ENCODE results near the gene RAB5IF. TPM values are rescaled to one million over a fixed set of nuclear protein-coding genes. Genes with fewer than 3 reads are reported as not detected.

The RAB5IF gene, protein sequence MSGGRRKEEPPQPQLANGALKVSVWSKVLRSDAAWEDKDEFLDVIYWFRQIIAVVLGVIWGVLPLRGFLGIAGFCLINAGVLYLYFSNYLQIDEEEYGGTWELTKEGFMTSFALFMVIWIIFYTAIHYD
- polyA plus RNA-seq (2012; ENCODE audit: insufficient read length, low read depth) = 104 TPM

DNA sequence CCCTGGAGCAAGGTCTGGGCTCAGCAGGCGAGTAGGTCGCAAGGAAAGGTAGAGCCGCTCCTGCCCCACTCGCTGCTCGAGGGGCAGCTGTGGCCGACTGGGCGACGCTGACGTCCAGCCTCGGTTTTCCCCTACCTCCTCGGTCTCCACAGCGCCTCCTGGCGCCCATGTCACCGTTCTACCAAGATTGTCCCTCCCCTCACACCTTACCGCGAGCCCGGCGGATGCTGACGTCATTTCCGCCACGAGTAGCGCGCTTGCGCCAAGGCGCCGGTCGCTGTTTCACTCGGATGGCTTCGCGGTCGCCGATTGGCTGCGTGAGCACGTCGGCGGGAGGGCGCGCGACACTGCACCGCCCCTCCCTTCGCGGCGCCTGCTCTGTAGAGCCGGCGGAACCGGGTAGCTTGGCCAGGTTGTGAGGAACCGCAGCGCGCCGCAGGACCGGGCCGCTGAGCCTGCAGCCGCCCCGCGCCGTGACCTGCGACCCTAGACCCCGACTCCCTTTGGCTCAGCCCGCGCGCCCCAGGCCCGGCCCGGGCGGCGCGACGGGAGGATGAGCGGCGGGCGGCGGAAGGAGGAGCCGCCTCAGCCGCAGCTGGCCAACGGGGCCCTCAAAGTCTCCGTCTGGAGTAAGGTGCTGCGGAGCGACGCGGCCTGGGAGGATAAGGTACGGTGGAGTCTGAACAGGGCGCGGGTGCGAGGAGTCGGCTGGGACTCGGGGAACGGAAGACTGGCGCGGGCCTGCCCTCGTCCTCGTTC, at the start of gene RAB5IF:
Gene RAB5IF, plus strand, starts transcription at position 381 of the 759 bp plus-strand sequence. Its CDS starts 173 bp downstream, at position 554.
- TF ChIP-seq POLR2AphosphoS5 (IDR thresholded peaks at IDR 0.05; ENCODE audit: low read depth, low read length) = peak; percentile 76
- TF ChIP-seq FOXP2 (optimal IDR thresholded peaks at IDR 0.05; ENCODE audit: borderline replicate concordance, extremely low read depth, extremely low read length, insufficient read depth) = peak; percentile 91
- no peak for TF ChIP-seq TAF1 (IDR thresholded peaks at IDR 0.05; ENCODE audit: borderline replicate concordance, insufficient read depth, low read length)
- TF ChIP-seq, protein P1, sequence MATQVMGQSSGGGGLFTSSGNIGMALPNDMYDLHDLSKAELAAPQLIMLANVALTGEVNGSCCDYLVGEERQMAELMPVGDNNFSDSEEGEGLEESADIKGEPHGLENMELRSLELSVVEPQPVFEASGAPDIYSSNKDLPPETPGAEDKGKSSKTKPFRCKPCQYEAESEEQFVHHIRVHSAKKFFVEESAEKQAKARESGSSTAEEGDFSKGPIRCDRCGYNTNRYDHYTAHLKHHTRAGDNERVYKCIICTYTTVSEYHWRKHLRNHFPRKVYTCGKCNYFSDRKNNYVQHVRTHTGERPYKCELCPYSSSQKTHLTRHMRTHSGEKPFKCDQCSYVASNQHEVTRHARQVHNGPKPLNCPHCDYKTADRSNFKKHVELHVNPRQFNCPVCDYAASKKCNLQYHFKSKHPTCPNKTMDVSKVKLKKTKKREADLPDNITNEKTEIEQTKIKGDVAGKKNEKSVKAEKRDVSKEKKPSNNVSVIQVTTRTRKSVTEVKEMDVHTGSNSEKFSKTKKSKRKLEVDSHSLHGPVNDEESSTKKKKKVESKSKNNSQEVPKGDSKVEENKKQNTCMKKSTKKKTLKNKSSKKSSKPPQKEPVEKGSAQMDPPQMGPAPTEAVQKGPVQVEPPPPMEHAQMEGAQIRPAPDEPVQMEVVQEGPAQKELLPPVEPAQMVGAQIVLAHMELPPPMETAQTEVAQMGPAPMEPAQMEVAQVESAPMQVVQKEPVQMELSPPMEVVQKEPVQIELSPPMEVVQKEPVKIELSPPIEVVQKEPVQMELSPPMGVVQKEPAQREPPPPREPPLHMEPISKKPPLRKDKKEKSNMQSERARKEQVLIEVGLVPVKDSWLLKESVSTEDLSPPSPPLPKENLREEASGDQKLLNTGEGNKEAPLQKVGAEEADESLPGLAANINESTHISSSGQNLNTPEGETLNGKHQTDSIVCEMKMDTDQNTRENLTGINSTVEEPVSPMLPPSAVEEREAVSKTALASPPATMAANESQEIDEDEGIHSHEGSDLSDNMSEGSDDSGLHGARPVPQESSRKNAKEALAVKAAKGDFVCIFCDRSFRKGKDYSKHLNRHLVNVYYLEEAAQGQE (IDR thresholded peaks at IDR 0.05; ENCODE audit: insufficient read depth in 1 of 2, low read depth in 2 of 2, low read length in 2 of 2) = no peak
- 0 out of 2 replicates have a peak, but pooled peaks have one; percentile 36 for TF ChIP-seq SIN3A (IDR thresholded peaks at IDR 0.05; ENCODE audit: borderline replicate concordance, insufficient read depth, low read length)

DNA sequence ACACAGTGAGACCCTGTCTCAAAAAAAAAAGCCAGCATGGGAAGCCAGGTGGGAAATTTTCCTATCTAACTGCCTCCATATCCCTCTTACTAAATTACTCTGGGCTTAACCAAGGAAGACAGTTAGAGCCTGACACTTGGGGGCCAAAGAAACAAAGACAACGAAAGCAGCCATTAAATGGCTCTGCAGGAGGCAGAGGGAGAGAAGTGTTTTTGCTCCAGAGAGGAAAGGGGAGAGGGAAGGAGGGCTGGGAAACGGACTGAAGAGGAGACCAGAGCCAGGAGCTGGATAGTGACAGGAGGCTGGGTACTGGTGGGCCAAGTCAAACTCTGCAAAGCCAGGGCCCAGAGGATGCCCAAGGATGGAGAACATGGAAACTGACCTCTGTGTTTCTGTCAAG, 42.9 kb upstream of the RAB5IF start:
- no peak for TF ChIP-seq TAF1 (IDR thresholded peaks at IDR 0.05; ENCODE audit: borderline replicate concordance, insufficient read depth, low read length)
- TF ChIP-seq FOXP2 (optimal IDR thresholded peaks at IDR 0.05; ENCODE audit: borderline replicate concordance, extremely low read depth, extremely low read length, insufficient read depth) = no peak
- TF ChIP-seq SIN3A (IDR thresholded peaks at IDR 0.05; ENCODE audit: borderline replicate concordance, insufficient read depth, low read length) = no peak
- TF ChIP-seq, protein P1 (IDR thresholded peaks at IDR 0.05; ENCODE audit: insufficient read depth in 1 of 2, low read depth in 2 of 2, low read length in 2 of 2) = no peak
- no peak for TF ChIP-seq POLR2AphosphoS5 (IDR thresholded peaks at IDR 0.05; ENCODE audit: low read depth, low read length)

DNA sequence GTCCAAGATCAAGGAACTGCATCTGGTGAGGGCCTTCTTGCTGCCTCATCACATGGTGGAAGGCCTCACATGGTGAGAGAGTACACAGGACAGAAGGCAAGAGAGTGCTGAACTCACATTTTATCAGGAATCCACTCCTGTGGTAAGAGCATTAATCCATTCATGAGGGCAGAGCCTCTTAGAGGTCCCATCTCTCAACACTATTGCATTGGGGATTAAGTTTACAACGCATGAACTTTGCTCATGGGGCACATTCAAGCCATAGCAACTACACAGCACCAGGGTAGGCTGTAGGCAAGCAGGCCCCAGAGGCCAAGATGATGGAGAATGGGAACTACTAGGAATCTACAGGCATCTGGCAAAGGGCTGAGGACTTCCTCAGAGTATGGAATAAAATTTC, 42.2 kb upstream of the RAB5IF start:
- TF ChIP-seq POLR2AphosphoS5 (IDR thresholded peaks at IDR 0.05; ENCODE audit: low read depth, low read length) (no peak), SIN3A (IDR thresholded peaks at IDR 0.05; ENCODE audit: borderline replicate concordance, insufficient read depth, low read length) (no peak), TAF1 (IDR thresholded peaks at IDR 0.05; ENCODE audit: borderline replicate concordance, insufficient read depth, low read length) (no peak), FOXP2 (optimal IDR thresholded peaks at IDR 0.05; ENCODE audit: borderline replicate concordance, extremely low read depth, extremely low read length, insufficient read depth) (no peak)
- TF ChIP-seq, protein P1 (IDR thresholded peaks at IDR 0.05; ENCODE audit: insufficient read depth in 1 of 2, low read depth in 2 of 2, low read length in 2 of 2) = no peak

DNA sequence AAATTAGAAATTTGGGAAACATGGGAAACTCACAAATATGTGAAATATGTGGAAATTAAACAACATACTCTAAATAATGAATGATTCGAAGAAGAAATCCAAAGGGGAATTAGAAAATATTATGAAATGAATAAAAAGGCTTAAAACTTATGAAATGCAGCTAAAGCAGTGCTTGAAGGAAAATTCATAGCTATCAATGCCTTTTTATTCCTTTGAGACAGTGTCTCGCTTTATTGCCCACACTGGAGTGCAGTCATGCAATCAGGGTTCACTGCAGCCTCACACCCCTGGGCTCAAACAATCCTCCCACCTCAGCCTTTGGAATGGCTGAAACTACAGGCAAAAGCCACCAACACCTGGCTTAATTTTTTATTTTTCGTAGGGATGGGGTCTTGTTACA, 40.1 kb upstream of the RAB5IF start:
- no peak for TF ChIP-seq FOXP2 (optimal IDR thresholded peaks at IDR 0.05; ENCODE audit: borderline replicate concordance, extremely low read depth, extremely low read length, insufficient read depth)
- TF ChIP-seq POLR2AphosphoS5 (IDR thresholded peaks at IDR 0.05; ENCODE audit: low read depth, low read length) = no peak
- TF ChIP-seq TAF1 (IDR thresholded peaks at IDR 0.05; ENCODE audit: borderline replicate concordance, insufficient read depth, low read length) = no peak
- TF ChIP-seq SIN3A (IDR thresholded peaks at IDR 0.05; ENCODE audit: borderline replicate concordance, insufficient read depth, low read length) = no peak
- TF ChIP-seq, protein P1 (IDR thresholded peaks at IDR 0.05; ENCODE audit: insufficient read depth in 1 of 2, low read depth in 2 of 2, low read length in 2 of 2) = no peak

All from PFSK-1 (cell line).